IPS-NIHi7 (cell line): ENCODE measurements around the gene MSI2.

Source experiments
- DNase-seq: peaks from one replicate; pipeline ENCODE4 v3.0.0; 2012; ENCODE audit warnings: mixed read lengths; ENCODE audit errors: extremely low spot score

Gene MSI2

GRCh38 chr17:57340160-57340981 is 84.0 kb downstream of the MSI2 start:
- DNase-seq = no peak

GRCh38 chr17:57341611-57342540 is 85.6 kb downstream of the MSI2 start:
- DNase-seq = no peak

- DNase-seq = no peak
Measured at GRCh38 chr17:57342963-57343589, 86.8 kb downstream of the MSI2 start.

- no peak for DNase-seq
Measured at GRCh38 chr17:57343717-57344116, 87.4 kb downstream of the MSI2 start.

GRCh38 chr17:57344261-57344660 is 87.9 kb downstream of the MSI2 start:
- DNase-seq = no peak

- no peak for DNase-seq
Measured at GRCh38 chr17:57349541-57350247, 93.4 kb downstream of the MSI2 start.

GRCh38 chr17:57350266-57350665 is 93.9 kb downstream of the MSI2 start:
- no peak for DNase-seq

- DNase-seq = no peak
Measured at GRCh38 chr17:57352665-57353175, 96.4 kb downstream of the MSI2 start.

- no peak for DNase-seq
Measured at GRCh38 chr17:57354673-57355072, 98.3 kb downstream of the MSI2 start.

- no peak for DNase-seq
Measured at GRCh38 chr17:57355090-57355859, 99.0 kb downstream of the MSI2 start.

GRCh38 chr17:57356153-57356718 is 99.9 kb downstream of the MSI2 start:
- no peak for DNase-seq

- no peak for DNase-seq
Measured at GRCh38 chr17:57356719-57357391, 100.5 kb downstream of the MSI2 start.

GRCh38 chr17:57357392-57357784 is 101.1 kb downstream of the MSI2 start:
- no peak for DNase-seq

GRCh38 chr17:57357830-57358430 is 101.6 kb downstream of the MSI2 start:
- no peak for DNase-seq

- DNase-seq = no peak
Measured at GRCh38 chr17:57360266-57360665, 103.9 kb downstream of the MSI2 start.

GRCh38 chr17:57362797-57363556 is 106.7 kb downstream of the MSI2 start:
- no peak for DNase-seq

- DNase-seq = no peak
Measured at GRCh38 chr17:57363580-57363979, 107.3 kb downstream of the MSI2 start.

GRCh38 chr17:57363998-57364643 is 107.8 kb downstream of the MSI2 start:
- no peak for DNase-seq
